Stomach smooth muscle (tissue), 2 donors: ENCODE results near the gene FARP1.
"Not testable (repeated sequence)": the region's sequence is repeated elsewhere in the genome, so short reads cannot be mapped to it uniquely, and the experiment has no call there.

ENCODE experiments used
- H3K27ac ChIP-seq: one replicate; pipeline ENCODE4 v1.7.0; 2013; ENCODE audit warnings: mild to moderate bottlenecking, low read length, inconsistent platforms
- H3K27me3 ChIP-seq, 2 donors: one replicate each; pipeline ENCODE4 v1.7.0; 2013; ENCODE audit warnings: low read length in 2 of 2; ENCODE audit not compliant: insufficient read depth in 2 of 2, control insufficient read depth in 1 of 2
- H3K36me3 ChIP-seq, 2 donors: one replicate each; pipeline ENCODE4 v1.7.0; 2013; ENCODE audit warnings: low read length in 2 of 2; ENCODE audit not compliant: control insufficient read depth in 2 of 2, insufficient read depth in 2 of 2
- H3K4me1 ChIP-seq: one replicate; pipeline ENCODE4 v1.7.0; 2013; ENCODE audit warnings: low read length; ENCODE audit not compliant: control insufficient read depth, insufficient read depth
- H3K4me3 ChIP-seq, 2 donors: one replicate each; pipeline ENCODE4 v1.7.0; 2013; ENCODE audit warnings: low read length in 2 of 2
- H3K9ac ChIP-seq, 2 donors: one replicate each; pipeline ENCODE4 v1.7.0; 2013; ENCODE audit warnings: low read length in 2 of 2, mild to moderate bottlenecking in 1 of 2
- H3K9me3 ChIP-seq, 2 donors: one replicate each; pipeline ENCODE4 v1.7.0; 2013; ENCODE audit warnings: low read length in 2 of 2; ENCODE audit not compliant: control insufficient read depth in 2 of 2
- donor health status: healthy.
- donor health status: Pancreatic carcinoma.

FARP1 gene

GRCh38 chr13:98263841-98264240, 120.9 kb downstream of the FARP1 start:
- H3K9me3 ChIP-seq, result no peaks in the 10 kb centered on the region
- no peak overlapping the region for H3K4me3 ChIP-seq
- H3K4me1 ChIP-seq, result peaks cover 41% of the 10 kb centered on the region
- no peaks in the 10 kb centered on the region for H3K27me3 ChIP-seq
- H3K9ac ChIP-seq, result no peak overlapping the region
- H3K27ac ChIP-seq, result no peak overlapping the region
- H3K36me3 ChIP-seq, result no peaks in the 10 kb centered on the region

DNA sequence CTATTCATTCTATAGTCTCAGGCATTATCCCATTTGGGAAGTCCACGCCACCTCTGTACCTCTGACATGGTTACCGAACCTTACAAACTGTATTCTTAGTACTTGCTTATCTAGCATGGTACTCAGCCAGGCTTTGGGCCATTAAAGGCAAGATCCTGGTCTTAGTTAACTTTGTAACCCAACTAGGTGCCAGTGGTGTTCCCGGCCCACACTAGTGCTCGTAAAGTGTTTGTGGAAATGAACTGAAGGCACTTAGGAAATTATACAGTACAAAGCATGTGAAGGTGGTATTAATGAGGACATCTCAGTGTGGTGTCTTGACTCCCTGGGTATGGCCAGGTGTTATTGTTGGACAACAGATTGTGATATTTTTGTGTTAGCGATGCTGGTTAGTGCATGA, 122.0 kb downstream of the FARP1 start:
- Histone ChIP-seq H3K9ac (no peak overlapping the region), H3K4me3 (no peak overlapping the region), H3K27ac (no peak overlapping the region), H3K4me1 (peaks cover 41% of the 10 kb centered on the region), H3K36me3 (no peaks in the 10 kb centered on the region), H3K9me3 (no peaks in the 10 kb centered on the region), H3K27me3 (no peaks in the 10 kb centered on the region)

- no peaks in the 10 kb centered on the region for H3K36me3 ChIP-seq
- H3K27ac ChIP-seq, result no peak overlapping the region
- H3K9ac ChIP-seq, result peak overlapping the region in 1 of 2 donors; percentile 36
- no peaks in the 10 kb centered on the region for H3K9me3 ChIP-seq
- no peaks in the 10 kb centered on the region for H3K27me3 ChIP-seq
- H3K4me3 ChIP-seq, result no peak overlapping the region
- H3K4me1 ChIP-seq, result peaks cover 31% of the 10 kb centered on the region
Observed at GRCh38 chr13:98265692-98266551, 123.0 kb downstream of the FARP1 start.

- peak overlapping the region; percentile 33 to 66 for H3K9ac ChIP-seq
- H3K4me3 ChIP-seq, result peak overlapping the region; percentile 56 to 67
- H3K4me1 ChIP-seq, result peaks cover 23% of the 10 kb centered on the region
- no peaks in the 10 kb centered on the region for H3K36me3 ChIP-seq
- H3K9me3 ChIP-seq, result no peaks in the 10 kb centered on the region
- no peaks in the 10 kb centered on the region for H3K27me3 ChIP-seq
- H3K27ac ChIP-seq, result peak overlapping the region; percentile 55
Observed at GRCh38 chr13:98267080-98267912, 124.4 kb downstream of the FARP1 start.

GRCh38 chr13:98269386-98269785, 126.5 kb downstream of the FARP1 start:
- Histone ChIP-seq H3K36me3 (no peaks in the 10 kb centered on the region), H3K27me3 (no peaks in the 10 kb centered on the region), H3K4me3 (no peak overlapping the region), H3K9me3 (no peaks in the 10 kb centered on the region), H3K4me1 (peaks cover 23% of the 10 kb centered on the region), H3K9ac (no peak overlapping the region), H3K27ac (no peak overlapping the region)

DNA sequence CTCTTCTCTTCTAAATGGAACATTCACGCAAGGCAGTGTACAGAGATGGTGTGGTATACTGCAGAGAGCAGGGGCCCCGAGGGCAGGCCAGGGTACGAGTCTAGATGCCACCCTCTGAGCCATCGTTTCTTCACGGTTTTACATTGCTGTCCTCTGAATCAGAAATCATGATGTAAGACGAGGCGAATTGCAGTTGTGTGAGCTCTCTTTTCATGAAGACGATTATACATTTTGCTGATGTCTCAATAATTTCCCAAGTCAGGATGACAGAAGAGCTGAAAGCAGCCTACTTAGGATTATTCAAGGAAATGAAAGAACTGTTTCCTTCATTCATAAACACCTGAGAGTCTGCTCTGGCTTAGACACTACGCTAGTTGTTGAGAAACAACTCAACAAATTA, 127.9 kb downstream of the FARP1 start:
- H3K9me3 ChIP-seq, result no peaks in the 10 kb centered on the region
- no peak overlapping the region for H3K9ac ChIP-seq
- no peaks in the 10 kb centered on the region for H3K27me3 ChIP-seq
- H3K4me3 ChIP-seq, result no peak overlapping the region
- peaks cover 23% of the 10 kb centered on the region for H3K4me1 ChIP-seq
- H3K36me3 ChIP-seq, result no peaks in the 10 kb centered on the region
- H3K27ac ChIP-seq, result no peak overlapping the region

DNA sequence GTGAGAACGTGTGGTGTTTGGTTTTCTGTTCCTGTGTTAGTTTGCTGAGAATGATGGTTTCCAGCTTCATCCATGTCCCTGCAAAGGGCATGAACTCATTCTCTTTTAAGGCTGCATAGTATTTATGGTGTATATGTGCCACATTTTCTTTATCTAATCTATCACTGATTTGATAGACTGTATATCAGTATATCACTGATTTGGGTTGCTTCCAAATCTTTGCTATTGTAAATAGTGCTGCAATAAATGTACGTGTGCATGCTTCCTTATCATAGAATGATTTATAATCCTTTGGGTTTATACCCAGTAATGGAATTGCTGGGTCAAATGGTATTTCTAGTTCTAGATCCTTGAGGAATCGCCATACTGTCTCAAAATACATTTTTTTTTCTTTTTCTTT, 128.8 kb downstream of the FARP1 start:
- not testable (repeated sequence) for H3K4me3 ChIP-seq, H3K27ac ChIP-seq, H3K9ac ChIP-seq, H3K9me3 ChIP-seq, H3K27me3 ChIP-seq, H3K36me3 ChIP-seq
- peaks cover 19% of the 10 kb centered on the region for H3K4me1 ChIP-seq

DNA sequence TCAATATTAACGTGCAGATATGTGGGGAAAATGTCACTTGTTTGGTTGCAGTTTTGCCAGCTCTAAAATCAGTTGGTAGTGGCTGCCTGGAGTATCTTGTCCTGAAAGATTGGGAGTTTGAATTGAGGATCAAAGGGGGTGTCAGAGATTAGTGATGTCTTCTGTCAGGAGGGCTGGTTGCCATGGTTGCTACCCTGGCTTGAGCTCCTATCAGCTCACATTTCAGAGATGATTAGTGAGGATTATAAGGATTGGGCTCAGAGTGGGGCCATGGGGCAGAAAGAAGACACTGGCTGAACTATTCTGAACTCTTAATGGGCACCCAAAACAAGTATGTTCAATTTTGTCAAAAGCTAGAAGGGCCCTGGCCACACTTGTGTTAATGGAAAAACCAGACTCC, 129.7 kb downstream of the FARP1 start:
- Histone ChIP-seq H3K36me3 (no peaks in the 10 kb centered on the region), H3K27me3 (no peaks in the 10 kb centered on the region), H3K4me3 (no peak overlapping the region), H3K9ac (no peak overlapping the region), H3K4me1 (peaks cover 15% of the 10 kb centered on the region), H3K9me3 (no peaks in the 10 kb centered on the region), H3K27ac (no peak overlapping the region)

- Histone ChIP-seq H3K4me1 (peaks cover 9% of the 10 kb centered on the region), H3K27ac (no peak overlapping the region), H3K27me3 (no peaks in the 10 kb centered on the region), H3K9me3 (no peaks in the 10 kb centered on the region), H3K4me3 (no peak overlapping the region), H3K9ac (no peak overlapping the region), H3K36me3 (no peaks in the 10 kb centered on the region)
Observed at GRCh38 chr13:98273067-98273823, 130.4 kb downstream of the FARP1 start.

GRCh38 chr13:98273824-98274742, 131.2 kb downstream of the FARP1 start:
- Histone ChIP-seq H3K4me3 (no peak overlapping the region), H3K4me1 (peaks cover 9% of the 10 kb centered on the region), H3K36me3 (no peaks in the 10 kb centered on the region), H3K27ac (no peak overlapping the region), H3K9me3 (no peaks in the 10 kb centered on the region), H3K27me3 (no peaks in the 10 kb centered on the region), H3K9ac (no peak overlapping the region)
